Kidney (tissue), 14 donors: Measurements from ENCODE around the gene CEP112. TPM values are rescaled to one million over a fixed set of nuclear protein-coding genes. Genes with fewer than 3 reads are reported as not detected.

Source experiments
- DNase-seq, 5 donors: peaks; one replicate each; pipeline ENCODE4 v3.0.0-alpha.2; 2013 to 2020
- FAIRE-seq: peaks from 2 replicates; lab custom pipeline; 2012; peaks lifted over from hg19 to GRCh38; lab: Jason Lieb, UNC
- H3K27ac ChIP-seq, 2 donors: one replicate each; pipeline ENCODE4 v1.7.0; 2013; ENCODE audit warnings: low read depth in 2 of 2, low read length in 2 of 2, inconsistent platforms in 1 of 2
- H3K27me3 ChIP-seq: one replicate; pipeline ENCODE4 v1.7.1; 2013; ENCODE audit warnings: low read length, inconsistent platforms; ENCODE audit not compliant: control insufficient read depth, insufficient read depth
- H3K36me3 ChIP-seq, 3 donors: one replicate each; pipeline versions ENCODE4 v1.7.0 to v1.7.1; 2013; ENCODE audit warnings: low read length in 3 of 3, control low read depth in 1 of 3, inconsistent platforms in 1 of 3; ENCODE audit not compliant: insufficient read depth in 3 of 3, control insufficient read depth in 2 of 3
- H3K4me1 ChIP-seq, 3 donors: one replicate each; pipeline versions ENCODE4 v1.7.0 to v1.7.1; 2013; ENCODE audit warnings: low read length in 3 of 3, inconsistent platforms in 1 of 3, low read depth in 1 of 3; ENCODE audit not compliant: control insufficient read depth in 2 of 3, insufficient read depth in 2 of 3
- H3K4me3 ChIP-seq, 3 donors: one replicate each; pipeline versions ENCODE4 v1.7.0 to v1.8.1; 2013; ENCODE audit warnings: low read length in 3 of 3, control low read depth in 1 of 3, inconsistent platforms in 1 of 3
- H3K9ac ChIP-seq, 3 donors: one replicate each; pipeline versions ENCODE4 v1.7.0 to v1.7.1; 2013; ENCODE audit warnings: low read length in 3 of 3, control low read depth in 1 of 3, inconsistent platforms in 1 of 3
- H3K9me3 ChIP-seq, 3 donors: one replicate each; pipeline versions ENCODE4 v1.7.0 to v1.7.1; 2013; ENCODE audit warnings: low read length in 3 of 3, control low read depth in 1 of 3, inconsistent platforms in 1 of 3; ENCODE audit not compliant: control insufficient read depth in 2 of 3, insufficient read depth in 1 of 3
- intact Hi-C: fragments of 100-400 bp; cut with DNase I; formaldehyde crosslinking; loops from one replicate; pipeline ENCODE4 v1.11.1; 2022
- polyA plus RNA-seq: library from polyadenylated mRNA; stranded (reverse); fragments of 350-450 nt; fragmentation: Illumina TruSeq; extraction: RNeasy Lipid Tissue Mini Kit (QIAGEN cat#74804); gene quantifications from one replicate; pipeline ENCODE4 v1.2.3, GENCODE V29; 2014; ENCODE audit warnings: low read depth, low replicate concordance; ENCODE audit not compliant: insufficient read depth
- total RNA-seq: library from RNA; stranded (reverse); fragmentation: NEBNext Ultra II Directional; extraction: Animal tissue kit (Norgen Biotek cat#: 25700); gene quantifications from one replicate; pipeline ENCODE4 v1.2.1, GENCODE V29; 2021
- TF ChIP-seq, protein P1 (sequence below): IDR thresholded peaks from 3 replicates; pipeline ENCODE4 v1.5.1; 2012; ENCODE audit warnings: mild to moderate bottlenecking, moderate library complexity, borderline replicate concordance; ENCODE audit not compliant: insufficient read depth; ENCODE audit errors: extremely low read depth
- donor health status: control.
- donor health status: control.
- donor health status: control.
- donor health status: control.
- donor health status: control.
- donor health status: DM: yes; HTN: yes; CAD: no.
- donor health status: Normal renal cell carcinoma (clear cell type).

The CEP112 gene
- total and polyA plus RNA-seq, 2 donors from 2014 or later, result 17.0 to 27.4 TPM

DNA sequence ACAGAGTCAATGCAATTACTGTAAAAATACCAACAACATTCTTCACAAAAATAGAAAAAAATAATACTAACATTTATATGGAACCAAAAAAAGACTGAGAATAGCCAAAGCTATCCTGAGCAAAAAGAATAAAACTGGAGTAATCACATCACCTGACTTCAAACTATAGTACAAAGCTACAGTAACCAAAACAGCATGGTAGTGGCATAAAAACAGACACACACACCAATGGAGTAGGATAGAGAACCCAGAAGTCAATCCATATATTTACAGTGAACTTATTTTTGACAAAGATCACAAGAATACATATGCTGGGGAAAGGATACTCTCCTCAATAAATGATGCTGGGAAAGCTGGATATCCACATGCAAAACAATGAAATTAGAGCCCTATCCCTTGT is 84.2 kb downstream of the CEP112 start:
- Histone ChIP-seq H3K27me3 (no peaks in the 10 kb centered on the region), H3K36me3 (no peaks in the 10 kb centered on the region), H3K9ac (no peak overlapping the region), H3K4me3 (no peak overlapping the region), H3K27ac (no peak overlapping the region), H3K9me3 (peaks cover 0 to 7% (median 5%) of the 10 kb centered on the region in 3 donors), H3K4me1 (no peaks in the 10 kb centered on the region)
- DNase-seq, result no peak
- intact Hi-C loops, result no loop called here
- FAIRE-seq, result no peak
- TF ChIP-seq, protein P1, sequence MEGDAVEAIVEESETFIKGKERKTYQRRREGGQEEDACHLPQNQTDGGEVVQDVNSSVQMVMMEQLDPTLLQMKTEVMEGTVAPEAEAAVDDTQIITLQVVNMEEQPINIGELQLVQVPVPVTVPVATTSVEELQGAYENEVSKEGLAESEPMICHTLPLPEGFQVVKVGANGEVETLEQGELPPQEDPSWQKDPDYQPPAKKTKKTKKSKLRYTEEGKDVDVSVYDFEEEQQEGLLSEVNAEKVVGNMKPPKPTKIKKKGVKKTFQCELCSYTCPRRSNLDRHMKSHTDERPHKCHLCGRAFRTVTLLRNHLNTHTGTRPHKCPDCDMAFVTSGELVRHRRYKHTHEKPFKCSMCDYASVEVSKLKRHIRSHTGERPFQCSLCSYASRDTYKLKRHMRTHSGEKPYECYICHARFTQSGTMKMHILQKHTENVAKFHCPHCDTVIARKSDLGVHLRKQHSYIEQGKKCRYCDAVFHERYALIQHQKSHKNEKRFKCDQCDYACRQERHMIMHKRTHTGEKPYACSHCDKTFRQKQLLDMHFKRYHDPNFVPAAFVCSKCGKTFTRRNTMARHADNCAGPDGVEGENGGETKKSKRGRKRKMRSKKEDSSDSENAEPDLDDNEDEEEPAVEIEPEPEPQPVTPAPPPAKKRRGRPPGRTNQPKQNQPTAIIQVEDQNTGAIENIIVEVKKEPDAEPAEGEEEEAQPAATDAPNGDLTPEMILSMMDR, result no peak

GRCh38 chr17:66098040-66098439 is 93.9 kb downstream of the CEP112 start:
- H3K4me1 ChIP-seq, result no peaks in the 10 kb centered on the region
- no peak overlapping the region for H3K9ac ChIP-seq
- H3K36me3 ChIP-seq, result no peaks in the 10 kb centered on the region
- H3K9me3 ChIP-seq, result no peaks in the 10 kb centered on the region
- no peak overlapping the region for H3K4me3 ChIP-seq
- TF ChIP-seq, protein P1, result no peak
- no peak overlapping the region for H3K27ac ChIP-seq
- DNase-seq (no peak), FAIRE-seq (no peak)
- intact Hi-C loops, result no loop called here
- H3K27me3 ChIP-seq, result no peaks in the 10 kb centered on the region

DNA sequence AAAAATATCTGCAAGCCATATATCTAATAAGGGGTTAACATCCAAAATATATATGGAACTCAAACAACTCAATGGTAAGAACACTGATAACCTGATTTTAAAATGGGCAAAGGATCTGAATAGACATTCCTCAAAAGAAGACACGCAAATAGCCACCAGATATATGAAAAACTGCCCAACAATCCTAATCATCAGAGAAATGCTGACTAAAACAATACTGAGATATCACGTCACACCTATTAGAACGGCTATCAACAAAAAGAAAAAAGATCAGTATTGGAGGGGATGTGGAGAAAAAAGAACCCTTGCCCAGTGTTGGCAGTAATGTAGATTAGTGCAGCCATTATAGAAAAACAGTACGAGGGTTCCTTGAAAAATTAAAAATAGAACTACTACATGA is 97.2 kb downstream of the CEP112 start:
- H3K9ac ChIP-seq, result no peak overlapping the region
- TF ChIP-seq, protein P1, result no peak
- H3K36me3 ChIP-seq, result no peaks in the 10 kb centered on the region
- H3K9me3 ChIP-seq, result peaks cover 0 to 4% (median 0%) of the 10 kb centered on the region in 3 donors
- no peak for DNase-seq
- intact Hi-C loops, result no loop called here
- H3K27me3 ChIP-seq, result no peaks in the 10 kb centered on the region
- no peak for FAIRE-seq
- H3K4me3 ChIP-seq, result no peak overlapping the region
- no peak overlapping the region for H3K27ac ChIP-seq
- no peaks in the 10 kb centered on the region for H3K4me1 ChIP-seq
